ENCODE measurements around the gene GRIK3.
"Not testable (repeated sequence)": the region's sequence is repeated elsewhere in the genome, so short reads cannot be mapped to it uniquely, and the experiment has no call there.

The GRIK3 gene

GRCh38 chr1:36900128-36900527 lies 134.2 kb downstream of the GRIK3 start:
- DNase-seq = no peak

- not testable (repeated sequence) for DNase-seq
Observed at GRCh38 chr1:36897813-36898212, 136.5 kb downstream of the GRIK3 start.

- DNase-seq = no peak
Observed at GRCh38 chr1:36894824-36895223, 139.5 kb downstream of the GRIK3 start.

- DNase-seq = no peak
Observed at GRCh38 chr1:36890776-36891175, 143.5 kb downstream of the GRIK3 start.

- DNase-seq = no peak
Observed at GRCh38 chr1:36889478-36890226, 144.7 kb downstream of the GRIK3 start.

DNA sequence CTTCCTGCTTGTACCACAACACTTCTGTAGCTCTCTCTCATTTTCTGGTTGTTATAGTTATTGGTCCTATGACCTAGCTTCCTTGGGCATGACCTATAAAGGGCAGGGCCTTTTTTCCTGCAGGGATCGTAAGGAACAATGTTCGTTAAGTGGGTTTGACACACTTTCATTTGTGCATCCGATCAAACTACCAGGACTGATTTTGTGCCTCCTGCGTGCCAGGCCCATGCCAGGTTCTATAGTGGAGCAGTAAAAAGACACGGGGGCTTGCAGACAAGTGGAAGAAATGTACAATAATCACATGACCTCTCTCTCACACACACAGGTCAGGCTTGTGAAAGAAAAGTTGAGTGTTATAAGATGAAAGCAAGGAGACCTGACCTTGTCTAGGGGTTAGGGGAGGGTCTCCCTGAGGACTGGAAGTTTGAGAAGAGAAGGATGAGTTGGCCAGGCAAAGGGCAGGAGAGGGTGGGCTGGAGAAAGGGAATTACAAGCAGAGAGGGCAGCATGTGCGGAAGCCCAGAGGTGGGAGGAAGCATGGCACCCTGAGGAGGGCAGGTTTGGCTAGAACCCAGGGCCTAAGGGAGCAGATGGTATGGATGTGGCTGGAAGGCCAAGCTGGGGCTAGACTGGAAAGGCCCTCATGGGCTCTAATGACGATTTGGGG lies 145.4 kb downstream of the GRIK3 start:
- DNase-seq = no peak

DNA sequence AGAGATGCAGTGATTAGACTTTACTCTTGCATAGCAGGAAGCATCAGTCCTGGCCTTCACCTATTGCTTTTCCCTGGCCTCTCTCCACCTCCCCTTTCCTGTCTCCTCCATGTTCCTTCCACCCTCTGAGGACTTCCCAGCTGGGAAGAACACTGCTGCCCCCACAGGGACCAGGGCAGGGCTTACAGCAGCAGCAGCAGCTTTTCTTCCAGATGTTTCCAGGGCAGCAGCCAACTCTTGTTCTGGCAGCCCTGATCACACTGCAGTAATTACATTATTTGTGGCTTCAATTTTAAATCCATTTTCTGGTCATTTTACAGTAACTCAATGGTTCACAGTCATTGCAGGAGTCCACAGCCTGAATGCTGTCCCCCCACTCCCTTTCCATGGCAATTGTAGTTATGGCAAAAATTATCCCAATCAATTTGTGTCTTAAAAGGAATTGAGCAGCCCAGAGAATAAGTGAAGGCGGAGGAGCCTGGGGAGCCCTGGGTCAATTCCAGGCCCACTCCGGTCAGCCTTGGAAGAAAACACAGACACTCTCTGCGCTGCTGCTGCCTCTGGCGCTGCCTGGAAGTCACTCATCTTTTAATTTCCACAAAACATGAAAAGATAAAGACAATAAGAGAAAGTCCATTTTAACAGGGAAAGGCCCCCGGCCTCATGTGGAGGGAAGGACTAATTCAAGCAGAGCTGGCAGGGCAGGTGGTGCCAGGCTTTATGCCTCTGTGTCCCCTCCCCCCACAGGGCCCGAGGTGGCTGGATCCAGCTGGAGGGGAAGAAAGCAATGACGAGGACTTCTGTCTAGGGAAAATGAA lies 148.6 kb downstream of the GRIK3 start:
- DNase-seq = no peak

GRCh38 chr1:36884801-36885200 lies 149.5 kb downstream of the GRIK3 start:
- no peak for DNase-seq

DNA sequence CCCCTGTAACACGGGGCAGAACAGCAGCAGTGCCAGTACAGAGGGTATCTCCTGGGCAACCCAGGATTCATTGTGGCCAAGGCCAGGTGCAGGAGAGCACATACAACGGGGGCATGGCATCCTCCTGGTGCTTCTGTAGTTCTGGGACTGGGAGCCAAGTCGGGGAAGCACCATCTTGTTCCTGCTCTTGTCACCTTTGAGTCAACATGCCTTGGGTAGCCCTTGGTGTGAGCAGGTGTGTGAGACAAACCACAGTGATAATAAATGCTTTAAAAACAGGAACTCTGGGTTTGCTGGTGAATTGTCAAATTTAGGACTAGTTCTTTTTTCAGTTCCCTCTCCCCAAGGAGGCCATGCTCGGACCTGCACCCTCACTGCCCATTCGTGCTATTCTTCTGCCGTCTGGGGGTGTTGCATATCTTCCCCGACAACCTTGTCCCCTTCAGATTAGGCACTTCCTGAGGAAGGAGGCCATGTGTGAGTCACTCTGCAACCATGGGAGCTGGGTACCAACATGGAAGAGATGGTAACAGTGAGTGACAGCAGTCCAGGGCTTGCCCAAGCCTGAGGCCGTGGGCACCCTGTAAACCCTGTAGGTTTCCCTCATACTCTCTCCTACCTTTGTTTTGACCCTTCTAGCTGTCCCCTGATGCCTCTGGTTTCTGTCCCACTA lies 150.2 kb downstream of the GRIK3 start:
- DNase-seq = no peak

GRCh38 chr1:36883315-36883949 lies 150.9 kb downstream of the GRIK3 start:
- DNase-seq = no peak

GRCh38 chr1:36882536-36883285 lies 151.6 kb downstream of the GRIK3 start:
- DNase-seq = no peak

- DNase-seq = no peak
Observed at GRCh38 chr1:36881541-36881940, 152.8 kb downstream of the GRIK3 start.

DNA sequence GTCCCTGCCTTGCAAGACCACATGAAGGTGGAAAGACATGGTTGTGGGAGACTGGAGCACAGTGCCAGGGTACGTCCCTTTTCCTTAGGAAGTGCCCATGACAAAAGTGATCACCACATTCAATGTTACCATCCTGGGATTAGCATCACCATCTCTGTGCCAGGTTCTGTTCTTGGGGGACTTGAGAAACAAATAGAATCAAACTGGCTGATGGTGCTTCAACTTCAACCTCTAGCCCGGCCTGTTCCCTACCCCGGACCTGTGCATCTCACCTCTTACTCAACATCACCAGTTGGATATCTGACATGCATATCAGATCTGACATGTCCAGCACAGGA lies 153.3 kb downstream of the GRIK3 start:
- DNase-seq = no peak

- DNase-seq = no peak
Observed at GRCh38 chr1:36880155-36881067, 153.9 kb downstream of the GRIK3 start.

DNA sequence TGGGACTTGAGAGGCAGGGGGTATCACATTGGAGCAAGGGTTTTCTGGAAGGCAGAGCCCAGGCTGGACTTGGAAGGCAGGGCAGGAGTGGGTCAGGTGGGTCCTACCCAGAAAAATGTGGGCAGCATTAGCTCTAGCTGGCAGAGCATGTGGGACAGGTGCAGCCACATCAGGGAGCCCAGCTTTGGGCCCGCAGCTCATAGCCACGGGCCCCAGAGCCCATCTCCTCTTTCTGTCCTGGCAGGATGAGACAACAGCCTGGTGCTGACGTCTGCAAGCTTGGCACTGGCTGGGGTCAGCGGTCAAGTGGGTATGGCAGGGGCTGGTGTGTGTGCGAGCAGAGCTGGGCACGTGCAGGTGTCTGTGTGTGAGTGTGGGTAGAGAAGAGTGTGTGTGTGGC lies 154.7 kb downstream of the GRIK3 start:
- no peak for DNase-seq

GRCh38 chr1:36876990-36877389 lies 157.3 kb downstream of the GRIK3 start:
- DNase-seq = no peak

GRCh38 chr1:36874271-36875060 lies 159.8 kb downstream of the GRIK3 start:
- no peak for DNase-seq

DNA sequence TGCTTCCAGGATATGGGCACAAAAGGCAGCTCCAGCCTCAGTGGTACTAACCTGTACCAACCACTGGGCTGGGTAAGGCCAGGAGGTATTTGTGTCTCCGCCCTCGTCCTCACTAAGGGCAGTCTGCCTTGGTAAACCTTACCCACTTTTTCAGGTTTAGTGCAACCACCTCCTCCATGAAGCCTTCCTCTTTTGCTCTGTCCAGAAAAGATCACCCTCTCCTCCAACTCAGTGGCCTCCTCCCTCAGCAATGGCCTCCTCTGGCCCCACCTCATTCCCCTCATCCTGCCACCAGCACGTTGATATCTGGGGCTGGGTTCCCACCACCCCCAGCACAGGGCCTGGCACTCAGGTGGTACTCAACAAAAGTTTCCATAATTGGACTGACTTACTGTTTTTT lies 161.5 kb downstream of the GRIK3 start:
- no peak for DNase-seq

- DNase-seq = no peak
Observed at GRCh38 chr1:36872126-36872754, 162.1 kb downstream of the GRIK3 start.
